Keratinocyte (primary cell): Measurements from ENCODE around the gene CENPT. TPM values are rescaled to one million over a fixed set of nuclear protein-coding genes. Genes with fewer than 3 reads are reported as not detected.

Source experiments
- DNase-seq: peaks from one replicate; pipeline ENCODE4 v3.0.0-alpha.2; 2011; ENCODE audit warnings: low read depth, missing footprints, low spot score
- FAIRE-seq: peaks from 2 replicates; lab custom pipeline; 2011; peaks lifted over from hg19 to GRCh38; lab: Jason Lieb, UNC
- H2AFZ ChIP-seq: 2 replicates; pipeline ENCODE4 v1.6.0; 2012; ENCODE audit warnings: low read length, control low read depth, inconsistent platforms; ENCODE audit not compliant: control insufficient read depth
- H3K27ac ChIP-seq: 2 replicates; pipeline ENCODE4 v1.5.1; 2011; ENCODE audit warnings: low read length; ENCODE audit not compliant: control insufficient read depth, insufficient read depth
- H3K27me3 ChIP-seq: 3 replicates; pipeline ENCODE4 v1.6.0; 2011; ENCODE audit warnings: low read length; ENCODE audit not compliant: control insufficient read depth, insufficient read depth; ENCODE audit errors: extremely low read depth
- H3K36me3 ChIP-seq, 2 experiments: 2 replicates in 1 of 2; 3 replicates in 1 of 2; pipeline ENCODE4 v1.5.1; 2011; ENCODE audit warnings: low read length in 2 of 2, mild to moderate bottlenecking in 1 of 2; ENCODE audit not compliant: control insufficient read depth in 2 of 2, insufficient read depth in 2 of 2; ENCODE audit errors: extremely low read depth in 1 of 2
- H3K4me1 ChIP-seq: 3 replicates; pipeline ENCODE4 v1.5.1; 2011; ENCODE audit warnings: low read length; ENCODE audit not compliant: control insufficient read depth, insufficient read depth; ENCODE audit errors: extremely low read depth
- H3K4me2 ChIP-seq: 3 replicates; pipeline ENCODE4 v1.6.0; 2011; ENCODE audit warnings: low read depth, low read length; ENCODE audit not compliant: control insufficient read depth, insufficient read depth; ENCODE audit errors: extremely low read depth
- H3K4me3 ChIP-seq, 3 experiments: fragments of 200-600 bp in 1 of 3; sonication (generic) in 1 of 3; 2 replicates in 2 of 3; 3 replicates in 1 of 3; pipeline ENCODE4 v1.5.1; 2011 to 2016; ENCODE audit warnings: low read length in 3 of 3, mild to moderate bottlenecking in 3 of 3, control low read depth in 2 of 3, inconsistent platforms in 1 of 3, low read depth in 1 of 3, mixed read lengths in 1 of 3, mixed run types in 1 of 3, moderate library complexity in 1 of 3; ENCODE audit not compliant: control insufficient read depth in 2 of 3, insufficient read depth in 2 of 3; ENCODE audit errors: extremely low read depth in 1 of 3
- H3K79me2 ChIP-seq: 2 replicates; pipeline ENCODE4 v1.6.0; 2012; ENCODE audit warnings: low read length; ENCODE audit not compliant: control insufficient read depth, insufficient read depth
- H3K9ac ChIP-seq: 3 replicates; pipeline ENCODE4 v1.6.0; 2011; ENCODE audit warnings: low read length; ENCODE audit not compliant: control insufficient read depth, insufficient read depth; ENCODE audit errors: extremely low read depth
- H3K9me1 ChIP-seq: 3 replicates; pipeline ENCODE4 v1.6.0; 2011; ENCODE audit warnings: low read length; ENCODE audit not compliant: control insufficient read depth, insufficient read depth; ENCODE audit errors: extremely low read depth
- H3K9me3 ChIP-seq: 2 replicates; pipeline ENCODE4 v1.5.1; 2012; ENCODE audit warnings: low read depth, low read length; ENCODE audit not compliant: control insufficient read depth
- H4K20me1 ChIP-seq: 3 replicates; pipeline ENCODE4 v1.6.0; 2011; ENCODE audit warnings: low read length; ENCODE audit not compliant: control insufficient read depth, insufficient read depth; ENCODE audit errors: extremely low read depth
- EZH2 ChIP-seq: IDR thresholded peaks from one replicate; pipeline ENCODE4 v1.6.1; 2012; ENCODE audit warnings: inconsistent platforms, mild to moderate bottlenecking, low read length, moderate library complexity
- dilution Hi-C: fragments of 300-500 bp; cut with MboI; formaldehyde crosslinking; loops from one replicate; pipeline ENCODE4 v1.7.0; 2020; ENCODE audit warnings: low sequenced_read_pairs; ENCODE audit not compliant: extremely low pct_ligation_motif_present
- polyA plus RNA-seq, 5 experiments: library from polyadenylated mRNA; depleted of rRNA in 3 of 5; stranded (reverse) in 3 of 5; stranded (forward) in 1 of 5; unstranded in 1 of 5; fragments of >200 nt; gene quantifications; 1 replicate in 1 of 5; 2 replicates in 3 of 5; 3 replicates in 1 of 5; pipeline versions ENCODE4 v1.2.1 to v1.2.3, GENCODE V29; 2011 to 2012; ENCODE audit warnings: missing spikeins in 2 of 5, low read depth in 1 of 5, low replicate concordance in 1 of 5
- TF ChIP-seq, protein P1 (sequence below), 3 experiments: IDR thresholded peaks in 1 of 3; conservative IDR thresholded peaks in 1 of 3; optimal IDR thresholded peaks in 1 of 3; 2 replicates in 2 of 3; 3 replicates in 1 of 3; pipeline versions ENCODE3 to v1.5.1; 2011; ENCODE audit warnings: low read length in 3 of 3, mild to moderate bottlenecking in 3 of 3, moderate library complexity in 2 of 3, control low read depth in 1 of 3, inconsistent platforms in 1 of 3; ENCODE audit not compliant: insufficient read depth in 2 of 3; ENCODE audit errors: extremely low read depth in 1 of 3

CENPT gene
- polyA plus RNA-seq, 1 donor (not counting 4 experiments of a cell fraction or from before 2014, with no cell fraction given): 30.1 TPM

DNA sequence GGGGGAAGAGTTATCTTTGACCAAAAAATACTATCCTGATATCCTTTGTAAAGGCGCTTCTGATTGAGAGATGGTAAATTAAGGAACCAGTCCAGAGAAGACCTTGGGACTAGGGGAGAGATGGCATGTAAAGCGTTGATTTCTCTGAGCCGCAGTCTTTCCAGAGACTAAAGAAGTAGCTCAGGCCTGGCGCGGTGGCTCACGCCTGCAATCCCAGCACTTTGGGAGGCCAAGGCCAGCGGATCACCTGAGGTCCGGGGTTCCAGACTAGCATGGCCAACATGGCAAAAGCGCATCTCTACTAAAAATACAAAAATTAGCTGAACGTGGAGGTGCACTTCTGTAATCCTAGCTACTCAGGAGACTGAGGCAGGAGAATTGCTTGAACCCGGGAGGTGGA is 625 bp upstream of the CENPT start:
- H3K27me3 ChIP-seq: no peaks in the 10 kb centered on the region
- FAIRE-seq (no peak), DNase-seq (no peak)
- TF ChIP-seq, protein P1, sequence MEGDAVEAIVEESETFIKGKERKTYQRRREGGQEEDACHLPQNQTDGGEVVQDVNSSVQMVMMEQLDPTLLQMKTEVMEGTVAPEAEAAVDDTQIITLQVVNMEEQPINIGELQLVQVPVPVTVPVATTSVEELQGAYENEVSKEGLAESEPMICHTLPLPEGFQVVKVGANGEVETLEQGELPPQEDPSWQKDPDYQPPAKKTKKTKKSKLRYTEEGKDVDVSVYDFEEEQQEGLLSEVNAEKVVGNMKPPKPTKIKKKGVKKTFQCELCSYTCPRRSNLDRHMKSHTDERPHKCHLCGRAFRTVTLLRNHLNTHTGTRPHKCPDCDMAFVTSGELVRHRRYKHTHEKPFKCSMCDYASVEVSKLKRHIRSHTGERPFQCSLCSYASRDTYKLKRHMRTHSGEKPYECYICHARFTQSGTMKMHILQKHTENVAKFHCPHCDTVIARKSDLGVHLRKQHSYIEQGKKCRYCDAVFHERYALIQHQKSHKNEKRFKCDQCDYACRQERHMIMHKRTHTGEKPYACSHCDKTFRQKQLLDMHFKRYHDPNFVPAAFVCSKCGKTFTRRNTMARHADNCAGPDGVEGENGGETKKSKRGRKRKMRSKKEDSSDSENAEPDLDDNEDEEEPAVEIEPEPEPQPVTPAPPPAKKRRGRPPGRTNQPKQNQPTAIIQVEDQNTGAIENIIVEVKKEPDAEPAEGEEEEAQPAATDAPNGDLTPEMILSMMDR (optimal IDR thresholded peaks at IDR 0.05 in 1 of 3, IDR thresholded peaks at IDR 0.05 in 1 of 3, conservative IDR thresholded peaks at IDR 0.05 in 1 of 3; ENCODE audit: extremely low read depth in 1 of 3, insufficient read depth in 2 of 3, low read length in 3 of 3): no peak
- TF ChIP-seq EZH2: no peak
- peak overlapping the region; percentile 100 for H3K9ac ChIP-seq
- peaks cover 6% of the 10 kb centered on the region for H3K9me1 ChIP-seq
- H3K4me1 ChIP-seq: peaks cover 40% of the 10 kb centered on the region
- peak overlapping the region; percentile 92 to 97 (median 97) for H3K4me3 ChIP-seq
- H4K20me1 ChIP-seq: peaks cover 2% of the 10 kb centered on the region
- dilution Hi-C loops: no loop called here
- H3K27ac ChIP-seq: peak overlapping the region; percentile 97
- H2AFZ ChIP-seq: no peak overlapping the region
- peak overlapping the region; percentile 98 for H3K4me2 ChIP-seq
- H3K79me2 ChIP-seq: peaks cover 75% of the 10 kb centered on the region
- no peaks in the 10 kb centered on the region for H3K9me3 ChIP-seq
- H3K36me3 ChIP-seq: peaks cover 5 to 13% of the 10 kb centered on the region in 2 experiments

DNA sequence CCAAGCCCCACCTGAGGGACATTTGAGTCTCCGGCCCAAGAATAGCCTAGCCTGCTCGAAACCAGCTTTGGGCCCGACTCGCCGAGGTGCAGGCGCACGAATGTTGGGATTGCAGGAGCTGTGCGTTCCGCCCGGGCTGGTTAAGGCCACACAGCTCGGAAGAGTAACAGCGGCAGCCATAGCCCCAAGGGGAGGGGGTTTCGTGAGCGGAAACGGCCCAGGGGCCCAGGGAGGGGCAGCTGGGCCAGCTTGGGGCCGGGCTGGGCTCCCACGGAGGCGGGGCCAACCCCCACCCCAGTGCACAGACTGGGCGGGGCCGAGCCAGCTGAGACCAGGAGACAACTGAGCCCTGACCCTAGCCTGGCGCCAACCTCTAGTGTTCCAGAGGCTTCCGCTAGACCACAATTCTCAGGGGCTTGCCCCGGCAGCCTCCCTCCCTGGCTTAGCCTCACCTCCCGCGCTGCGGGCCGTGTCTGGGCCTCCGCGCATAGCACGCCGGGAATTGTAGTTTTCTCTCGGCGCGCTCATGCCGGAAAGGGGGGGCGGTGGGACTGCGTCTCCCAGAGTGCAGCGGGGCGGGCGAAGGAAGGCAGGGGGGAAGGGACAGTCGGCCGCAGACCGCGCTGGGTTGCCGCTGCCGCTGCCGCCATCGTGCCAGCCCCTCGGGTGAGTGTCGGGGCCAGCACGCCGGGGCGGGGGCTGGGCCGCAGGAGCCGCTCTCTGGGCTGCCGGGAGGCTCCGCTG is 1.0 kb downstream of the CENPT start, which contains the start of gene NUTF2:
Gene NUTF2, plus strand, starts transcription at position 614 of the 744 bp plus-strand sequence. CDS start 18,198 bp downstream, outside the sequence.
- dilution Hi-C loops: no loop called here
- H2AFZ ChIP-seq: peak within 1 kb of the TSS; percentile 82
- H3K27me3 ChIP-seq: no peaks in the 10 kb centered on the region
- DNase-seq (no peak), FAIRE-seq (no peak)
- peaks cover 49% of the 10 kb centered on the region for H3K4me1 ChIP-seq
- TF ChIP-seq, protein P1 (optimal IDR thresholded peaks at IDR 0.05 in 1 of 3, IDR thresholded peaks at IDR 0.05 in 1 of 3, conservative IDR thresholded peaks at IDR 0.05 in 1 of 3; ENCODE audit: extremely low read depth in 1 of 3, insufficient read depth in 2 of 3, low read length in 3 of 3): no peak
- no peak for TF ChIP-seq EZH2
- H3K36me3 ChIP-seq: peaks cover 6 to 8% of the 10 kb centered on the region in 2 experiments
- peaks cover 2% of the 10 kb centered on the region for H4K20me1 ChIP-seq
- peak within 1 kb of the TSS; percentile 97 for H3K27ac ChIP-seq
- H3K9ac ChIP-seq: peak within 1 kb of the TSS; percentile 100
- H3K9me3 ChIP-seq: no peaks in the 10 kb centered on the region
- H3K9me1 ChIP-seq: peaks cover 6% of the 10 kb centered on the region
- peak within 1 kb of the TSS; percentile 98 for H3K4me2 ChIP-seq
- H3K79me2 ChIP-seq: peaks cover 67% of the 10 kb centered on the region
- H3K4me3 ChIP-seq: peak within 1 kb of the TSS; percentile 92 to 97 (median 97)
